NOMO-1 (cell line): ENCODE measurements around the gene CRACR2A.

ENCODE experiments used
- DNase-seq, 2 experiments: peaks; one replicate each; lab custom pipeline; 2025; ENCODE audit not compliant: unreplicated experiment in 2 of 2; lab: John Stamatoyannopoulos, UW

The CRACR2A gene, protein sequence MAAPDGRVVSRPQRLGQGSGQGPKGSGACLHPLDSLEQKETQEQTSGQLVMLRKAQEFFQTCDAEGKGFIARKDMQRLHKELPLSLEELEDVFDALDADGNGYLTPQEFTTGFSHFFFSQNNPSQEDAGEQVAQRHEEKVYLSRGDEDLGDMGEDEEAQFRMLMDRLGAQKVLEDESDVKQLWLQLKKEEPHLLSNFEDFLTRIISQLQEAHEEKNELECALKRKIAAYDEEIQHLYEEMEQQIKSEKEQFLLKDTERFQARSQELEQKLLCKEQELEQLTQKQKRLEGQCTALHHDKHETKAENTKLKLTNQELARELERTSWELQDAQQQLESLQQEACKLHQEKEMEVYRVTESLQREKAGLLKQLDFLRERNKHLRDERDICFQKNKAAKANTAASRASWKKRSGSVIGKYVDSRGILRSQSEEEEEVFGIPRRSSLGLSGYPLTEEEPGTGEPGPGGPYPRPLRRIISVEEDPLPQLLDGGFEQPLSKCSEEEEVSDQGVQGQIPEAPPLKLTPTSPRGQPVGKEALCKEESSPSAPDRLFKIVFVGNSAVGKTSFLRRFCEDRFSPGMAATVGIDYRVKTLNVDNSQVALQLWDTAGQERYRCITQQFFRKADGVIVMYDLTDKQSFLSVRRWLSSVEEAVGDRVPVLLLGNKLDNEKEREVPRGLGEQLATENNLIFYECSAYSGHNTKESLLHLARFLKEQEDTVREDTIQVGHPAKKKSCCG

DNA sequence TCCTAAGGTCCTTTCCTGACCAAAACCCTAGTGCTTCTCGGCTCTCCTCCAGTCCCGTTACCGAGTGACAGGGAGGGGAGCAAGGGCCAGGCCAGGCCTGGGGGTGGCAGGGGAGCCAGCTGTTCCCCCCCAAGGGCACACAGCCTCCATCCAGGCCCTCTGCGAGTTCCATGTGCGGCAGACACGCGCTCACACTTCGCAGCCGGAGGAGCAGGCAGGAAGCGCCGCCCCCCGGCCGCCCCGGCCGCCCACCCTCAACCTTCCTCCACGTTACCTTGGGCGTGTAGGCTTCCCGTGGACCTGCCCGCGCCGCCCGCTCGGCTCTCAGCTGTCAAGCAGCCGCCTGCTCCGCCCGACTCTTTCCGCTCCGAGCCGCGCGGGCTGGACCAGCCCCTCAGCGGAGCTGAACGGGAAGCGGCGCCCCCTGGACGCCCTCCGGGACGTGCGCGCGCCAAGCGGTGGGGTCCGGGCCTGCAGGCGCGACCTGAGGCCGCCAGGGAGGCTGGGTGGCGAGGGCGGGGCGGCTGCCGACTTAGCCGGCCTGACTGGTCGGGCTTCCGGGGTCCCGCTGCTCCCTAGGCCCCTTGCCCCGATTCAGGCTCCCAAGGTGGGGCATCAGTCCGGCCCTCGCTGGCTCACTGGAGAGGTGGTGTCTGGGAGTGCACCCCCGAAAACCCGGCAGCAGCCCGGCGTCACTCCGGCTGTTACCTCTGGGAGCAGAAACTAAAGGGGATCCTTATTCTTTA, at the start of gene CRACR2A:
TSS of gene CRACR2A (minus strand) at position 369 of the 746 bp plus-strand sequence. CDS start 56,110 bp downstream, outside the sequence.
- DNase-seq = peak; percentile 72 to 80

DNA sequence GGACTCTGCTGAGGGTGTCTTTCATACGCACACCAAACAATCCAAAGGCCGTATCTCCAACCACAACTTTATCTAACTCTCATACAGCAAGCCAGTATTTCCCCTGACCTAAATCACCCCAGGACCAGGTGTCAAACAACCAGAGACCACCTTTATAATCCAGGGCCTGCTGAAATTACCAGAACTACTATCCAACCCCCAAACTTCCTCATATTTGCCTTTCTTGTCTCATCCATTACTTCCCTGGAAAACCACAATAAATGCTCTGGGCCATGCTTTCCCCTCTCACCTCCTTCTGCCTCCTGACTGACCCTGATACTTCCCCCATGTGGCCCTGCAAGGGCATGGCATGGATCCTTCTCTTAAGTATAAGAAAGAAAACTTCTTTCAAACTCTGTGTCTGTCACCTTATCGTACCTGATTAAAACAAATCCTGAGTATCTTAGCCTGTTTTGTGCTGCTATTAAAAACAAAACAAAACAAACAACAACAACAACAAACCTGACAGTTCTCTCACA, 44.7 kb upstream of the CRACR2A start:
- DNase-seq = no peak

DNA sequence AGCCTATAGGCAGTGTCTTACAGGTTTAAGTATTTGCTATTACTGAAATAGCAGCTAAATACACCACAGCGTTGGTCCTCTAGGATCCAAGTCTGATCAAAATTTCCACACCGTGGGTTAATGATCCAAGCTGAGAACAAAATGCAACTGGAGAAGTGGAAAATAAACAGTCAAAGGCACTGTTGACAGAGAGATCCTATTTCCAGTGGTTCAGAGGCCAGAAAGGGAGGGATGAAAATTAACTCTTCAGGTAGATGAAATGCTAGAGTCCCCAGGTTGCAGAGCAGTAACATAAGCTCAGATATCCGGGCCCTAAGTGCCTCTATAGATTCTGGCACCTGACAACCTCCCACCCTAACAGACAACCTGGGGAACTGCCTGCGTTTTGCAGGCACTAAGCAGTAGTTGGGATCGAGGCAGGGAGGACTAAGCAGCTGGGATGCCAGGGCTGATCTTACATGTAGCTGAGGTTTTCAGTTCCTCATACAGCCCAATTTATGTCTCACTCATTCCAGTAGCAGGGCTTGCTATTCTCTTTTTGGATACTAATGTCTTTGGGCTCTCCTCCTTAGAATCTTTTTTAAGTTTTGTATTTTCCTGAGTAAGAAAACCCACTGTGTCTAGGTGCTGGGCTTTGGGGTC, 42.7 kb upstream of the CRACR2A start:
- no peak for DNase-seq

DNA sequence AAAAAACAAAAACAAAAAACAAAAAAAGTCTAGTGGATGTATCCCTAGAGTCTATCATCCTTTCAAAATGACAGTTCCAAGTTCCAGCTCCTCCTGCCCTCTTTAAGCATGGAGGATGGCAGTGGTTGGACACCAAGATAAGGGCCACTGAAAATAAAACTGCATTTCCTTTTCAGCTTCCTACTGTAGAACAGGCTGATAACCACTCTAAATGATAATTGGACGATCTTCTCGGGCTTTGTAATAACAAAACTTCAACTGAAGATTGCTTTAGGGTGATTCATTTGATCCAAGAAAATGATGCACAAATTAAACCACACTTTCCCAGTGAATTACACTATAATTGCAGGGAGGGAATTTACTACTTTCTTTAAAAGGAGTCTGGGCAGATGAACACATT, 42.2 kb upstream of the CRACR2A start:
- DNase-seq = no peak

DNA sequence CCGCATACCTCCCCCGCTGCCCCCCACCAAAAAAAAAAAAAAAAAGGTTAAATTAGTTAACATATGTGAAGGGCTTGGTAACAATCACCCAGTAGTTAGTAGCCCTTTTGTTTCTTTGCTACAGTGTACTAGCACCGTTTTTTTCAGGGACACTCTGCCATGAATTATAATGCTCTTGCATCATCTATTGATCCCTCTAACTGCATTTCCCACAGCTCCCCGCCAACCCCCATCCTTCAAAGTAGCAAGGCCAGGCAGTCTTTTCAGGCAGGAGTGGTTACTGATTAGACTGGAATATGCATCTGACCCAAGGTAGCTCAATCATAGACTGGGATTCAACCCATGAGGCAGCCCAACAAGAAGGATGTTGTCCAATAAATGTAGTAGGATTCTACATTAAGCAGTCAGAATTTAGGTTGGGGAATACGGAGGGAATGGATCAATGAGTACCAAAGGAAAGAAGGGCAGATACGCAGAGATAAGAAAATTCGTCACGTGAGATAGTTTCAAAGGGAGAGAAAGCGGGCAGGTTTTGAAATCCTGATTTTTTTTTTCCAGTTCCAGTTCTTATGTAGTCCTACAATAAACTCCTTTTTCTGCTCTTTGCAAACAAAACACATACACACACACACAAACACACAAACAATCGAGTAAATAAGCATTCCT, 39.8 kb upstream of the CRACR2A start:
- no peak for DNase-seq

DNA sequence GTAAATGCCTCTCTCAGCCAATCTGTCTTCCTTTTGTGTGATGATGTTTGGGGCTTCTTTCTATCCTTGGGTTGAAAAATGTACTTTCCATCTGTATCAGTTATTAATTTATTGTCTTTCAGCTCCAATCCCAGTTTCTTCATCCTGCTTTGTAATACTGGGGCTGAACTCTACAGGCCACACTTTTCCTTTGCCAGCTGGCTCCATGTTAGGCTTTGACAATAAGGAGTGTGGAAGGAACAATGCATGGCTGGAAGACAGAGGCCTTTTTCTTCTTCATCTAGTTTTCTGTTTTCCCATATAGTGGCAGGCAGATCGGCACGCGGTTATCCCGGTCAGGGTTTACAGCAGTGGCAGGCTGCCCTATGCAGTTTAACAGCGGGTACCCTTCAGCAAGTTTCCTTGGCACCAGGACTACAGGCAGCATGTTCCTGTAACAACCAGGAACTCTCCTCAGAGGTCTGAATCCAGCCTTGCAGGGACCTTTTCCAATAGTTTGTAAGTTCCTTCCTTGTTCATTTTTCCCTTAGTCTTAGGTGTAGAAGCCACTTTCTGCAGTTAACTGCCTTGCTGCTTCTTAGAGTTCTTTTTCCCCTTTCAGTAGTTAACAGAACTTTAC, 38.5 kb upstream of the CRACR2A start:
- DNase-seq = no peak

DNA sequence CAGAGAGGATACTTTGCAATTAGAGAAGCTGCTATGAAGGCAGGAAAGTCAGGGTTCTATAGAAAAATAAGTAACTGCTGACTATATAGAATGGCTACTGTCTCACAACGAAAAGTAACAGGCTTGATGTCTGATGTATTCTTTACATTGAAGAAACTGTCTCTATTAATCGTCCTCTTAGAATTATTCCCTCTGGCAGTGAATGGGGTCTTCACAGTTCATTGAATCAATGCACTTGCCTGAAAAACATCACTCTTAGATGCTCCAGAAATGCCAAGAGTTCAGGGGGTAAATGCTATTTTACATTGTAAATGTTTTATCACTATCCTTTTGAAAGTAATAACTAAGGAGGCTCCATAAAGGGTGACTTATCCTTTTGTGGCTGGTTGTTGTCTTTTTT, 37.7 kb upstream of the CRACR2A start:
- no peak for DNase-seq

DNA sequence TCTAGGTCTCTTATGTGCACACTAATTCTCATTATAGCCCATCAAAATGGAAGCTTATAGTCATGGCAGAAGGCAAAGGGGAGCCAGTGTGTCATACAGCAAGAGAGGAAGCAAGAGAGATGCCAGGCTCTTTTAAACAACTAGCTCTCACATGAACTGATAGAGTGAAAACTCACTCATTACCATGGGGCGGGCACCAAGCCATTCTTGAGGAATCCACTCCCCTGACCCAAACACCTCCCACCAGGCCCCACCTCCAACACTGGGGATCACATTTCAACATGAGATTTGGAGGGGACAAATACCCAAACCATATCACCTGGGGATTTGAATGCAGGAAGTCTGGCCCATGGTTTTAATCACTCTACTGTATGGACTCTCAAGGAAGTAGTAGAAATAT, 36.9 kb upstream of the CRACR2A start:
- no peak for DNase-seq

DNA sequence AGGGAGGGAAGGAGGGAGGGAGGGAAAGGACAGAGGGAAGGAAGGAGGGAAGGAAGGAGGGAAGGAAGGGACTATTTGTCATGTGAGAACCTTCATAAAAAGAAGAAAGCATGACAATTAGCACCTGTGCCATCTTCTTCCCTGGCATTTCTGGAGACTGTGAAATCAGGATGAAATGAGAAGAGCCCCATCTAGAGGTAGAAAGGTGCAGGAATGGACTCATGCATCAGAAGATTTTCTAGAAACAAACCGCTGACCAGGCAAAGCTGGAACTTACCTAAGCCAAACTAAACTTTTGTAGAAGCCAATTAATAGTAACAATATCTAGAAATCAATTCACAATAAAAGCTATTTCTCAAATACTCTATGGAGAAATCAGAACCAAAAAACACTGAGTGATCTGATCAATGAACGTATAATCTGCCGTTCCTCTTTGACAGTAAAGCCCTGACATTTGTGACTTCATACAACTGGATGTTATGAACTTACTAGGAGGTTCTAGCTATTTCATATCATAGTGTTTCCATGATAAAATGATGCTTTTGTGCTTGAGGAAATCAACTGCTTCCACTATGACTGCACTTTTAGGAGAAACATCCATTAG, 24.4 kb upstream of the CRACR2A start:
- peak; percentile 1 to 47 for DNase-seq

DNA sequence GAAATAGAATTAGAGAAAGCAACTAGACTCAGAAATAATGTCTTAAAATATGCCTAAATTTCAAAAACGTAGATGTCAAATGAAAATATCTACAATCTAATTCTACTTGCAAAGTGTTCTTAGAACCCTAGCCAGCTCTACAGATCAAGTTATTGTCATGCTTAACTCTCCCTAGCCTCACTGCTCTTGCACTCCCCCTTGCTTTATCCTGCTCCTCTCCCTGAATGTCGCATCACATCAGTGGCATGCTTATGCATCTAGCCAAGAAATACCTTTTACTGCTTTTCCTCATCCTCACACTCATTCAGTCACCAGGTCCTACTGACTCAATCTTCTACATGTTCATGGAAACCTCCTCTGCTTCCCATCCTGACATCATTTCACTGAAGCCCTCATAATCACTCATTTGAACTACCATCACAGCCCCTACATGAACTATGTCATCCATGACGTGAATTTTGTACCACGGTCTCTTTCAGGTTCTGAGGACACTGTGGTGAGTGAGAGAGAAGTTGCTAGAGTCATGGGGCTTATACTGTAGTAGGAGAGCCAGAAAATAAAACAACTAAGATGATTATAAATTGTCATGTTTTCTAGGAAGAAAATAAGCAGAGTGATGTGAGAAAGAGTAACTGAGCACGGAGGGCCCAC, 22.6 kb upstream of the CRACR2A start:
- DNase-seq = no peak

DNA sequence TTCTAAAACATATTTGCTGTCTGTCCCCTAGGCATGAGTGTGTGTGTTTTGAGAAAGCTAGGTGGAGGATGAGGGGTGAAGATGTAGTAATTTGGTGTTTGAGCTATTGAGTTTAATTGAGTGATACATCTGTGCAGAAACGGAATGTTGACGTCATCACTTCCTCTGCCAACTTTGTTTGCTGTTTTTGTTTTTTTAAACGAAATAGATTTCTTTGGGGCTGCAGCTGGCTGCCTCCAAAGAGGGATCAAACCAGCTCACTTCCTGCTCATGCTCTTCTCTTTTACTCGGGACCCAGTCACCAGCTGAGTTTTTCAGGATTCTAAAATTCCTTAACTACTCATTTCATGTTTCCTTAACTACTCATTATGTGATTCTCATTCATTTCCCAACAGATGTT, 19.5 kb upstream of the CRACR2A start:
- DNase-seq = no peak

DNA sequence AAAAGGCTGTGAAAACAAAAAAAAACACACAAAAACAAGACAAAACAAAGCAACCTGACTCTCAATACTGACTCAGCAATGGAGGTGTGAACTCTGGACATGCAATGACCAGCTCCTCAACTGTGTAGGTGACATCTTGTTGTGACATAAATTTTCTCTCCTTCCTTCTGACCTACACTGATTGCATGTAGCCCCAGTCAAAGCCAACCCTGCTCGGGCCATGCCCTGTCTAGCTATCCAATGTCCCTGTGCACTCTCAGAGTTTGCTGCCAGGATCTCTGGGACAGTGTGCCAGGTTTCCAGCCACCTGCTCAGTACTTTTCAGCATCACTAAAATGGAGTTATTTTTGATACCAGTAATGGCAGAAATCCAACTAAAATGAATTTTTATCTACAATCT, 18.9 kb upstream of the CRACR2A start:
- DNase-seq = no peak

DNA sequence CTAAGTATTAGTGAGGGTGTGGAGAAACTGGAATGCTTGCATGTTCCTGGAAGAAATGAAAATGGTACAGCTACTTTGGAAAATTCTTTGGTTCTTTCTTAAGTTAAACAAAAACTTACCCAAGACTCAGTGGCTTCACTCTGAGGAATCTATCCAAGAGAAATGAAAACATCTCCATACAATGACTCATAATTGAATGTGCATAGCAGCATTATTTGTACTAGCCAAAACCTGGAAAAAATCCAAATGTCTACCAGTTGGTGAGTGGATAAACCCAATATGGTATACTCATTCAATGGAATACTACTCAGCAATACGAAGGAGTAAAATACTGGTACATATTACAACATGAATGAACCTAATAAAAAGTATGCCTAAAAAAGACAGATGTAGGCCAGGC, 18.0 kb upstream of the CRACR2A start:
- no peak for DNase-seq

DNA sequence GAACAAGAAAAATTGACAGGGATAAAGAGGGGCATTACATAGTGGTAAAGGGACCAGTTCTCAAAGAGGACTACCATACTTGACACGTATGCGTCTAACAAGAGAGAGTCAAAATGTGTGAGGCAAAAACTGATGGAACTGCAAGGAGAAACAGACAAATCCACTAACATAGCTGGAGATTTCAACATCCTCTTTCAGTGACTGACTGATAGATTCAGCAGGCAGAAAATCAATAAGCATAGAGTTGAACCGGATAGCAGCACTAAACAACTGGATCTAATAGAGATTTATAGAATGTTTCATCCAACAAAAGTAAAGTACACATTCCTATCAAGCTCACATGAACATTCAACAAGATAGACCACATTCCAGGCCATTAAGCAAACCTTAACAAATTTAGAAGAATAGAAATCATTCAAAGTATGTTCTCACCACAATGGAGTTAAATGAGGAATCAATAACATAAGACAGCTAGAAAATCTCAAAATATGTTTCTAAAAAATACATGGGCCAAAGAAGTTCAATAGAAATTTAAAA, 16.1 kb upstream of the CRACR2A start:
- no peak for DNase-seq

DNA sequence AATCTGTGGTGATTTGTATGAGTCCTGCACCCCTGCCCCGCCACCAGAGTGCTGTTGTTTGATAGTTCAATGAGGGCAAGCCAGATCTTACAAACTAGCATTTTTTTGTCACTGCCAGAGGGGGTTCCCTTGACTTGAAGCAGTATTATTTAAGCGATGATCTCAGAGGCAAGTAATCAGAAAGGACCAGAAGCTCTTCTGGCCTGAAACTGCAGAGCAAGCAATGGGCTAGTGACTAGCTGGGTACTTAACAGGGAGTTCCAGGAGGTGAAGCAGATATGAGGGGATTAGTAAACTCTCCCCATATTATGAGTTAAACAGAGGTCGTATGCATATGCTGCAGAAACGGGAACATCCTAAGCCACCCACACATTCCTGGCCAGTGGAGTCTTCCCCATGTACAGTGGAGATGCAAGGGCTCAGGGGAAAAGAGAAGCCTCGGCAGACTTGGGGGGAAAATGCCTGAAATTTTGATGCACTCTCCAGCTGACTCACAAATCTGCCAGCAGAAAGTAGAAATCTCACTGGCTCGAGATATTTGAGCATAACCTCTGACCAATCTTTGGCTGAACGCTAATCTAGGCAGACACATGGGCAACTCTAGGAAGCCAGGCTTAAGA, 8.3 kb upstream of the CRACR2A start:
- no peak for DNase-seq

DNA sequence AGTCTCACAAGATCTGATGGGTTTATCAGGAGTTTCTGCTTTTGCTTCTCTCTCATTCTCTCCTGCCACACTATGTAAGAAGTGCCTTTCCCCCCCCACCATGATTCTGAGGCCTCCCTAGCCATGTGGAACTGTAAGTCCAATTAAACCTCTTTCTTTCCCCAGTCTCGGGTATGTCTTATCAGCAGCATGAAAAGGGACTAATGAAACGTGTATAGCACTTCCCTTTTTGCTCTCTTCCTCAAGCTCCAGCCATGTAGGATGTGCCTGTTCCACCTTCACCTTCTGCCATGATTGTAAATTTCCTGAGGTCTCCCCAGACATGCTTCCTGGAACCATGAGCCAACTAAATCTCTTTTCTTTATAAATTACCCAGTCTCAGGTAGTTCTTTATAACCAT, 7.0 kb upstream of the CRACR2A start:
- DNase-seq = no peak

DNA sequence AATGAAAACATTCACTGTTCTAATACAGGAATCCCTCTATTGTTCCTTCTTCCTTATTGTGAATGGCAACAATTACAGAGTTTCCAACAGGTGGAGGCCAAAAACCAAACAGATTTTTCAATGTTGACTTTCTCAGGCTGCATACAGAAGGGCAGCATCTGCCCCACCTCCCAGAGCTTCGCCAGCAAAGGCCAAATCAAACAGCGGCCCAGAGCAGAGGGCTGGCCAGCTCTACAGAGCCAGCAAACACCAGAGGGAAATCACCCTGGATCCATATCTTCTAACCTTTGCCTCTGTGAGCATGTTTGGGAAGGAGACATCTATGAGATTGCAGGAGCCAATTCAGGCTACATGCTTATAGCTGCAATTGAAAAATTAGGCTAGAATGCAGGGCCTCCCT, 4.4 kb upstream of the CRACR2A start:
- DNase-seq = no peak

DNA sequence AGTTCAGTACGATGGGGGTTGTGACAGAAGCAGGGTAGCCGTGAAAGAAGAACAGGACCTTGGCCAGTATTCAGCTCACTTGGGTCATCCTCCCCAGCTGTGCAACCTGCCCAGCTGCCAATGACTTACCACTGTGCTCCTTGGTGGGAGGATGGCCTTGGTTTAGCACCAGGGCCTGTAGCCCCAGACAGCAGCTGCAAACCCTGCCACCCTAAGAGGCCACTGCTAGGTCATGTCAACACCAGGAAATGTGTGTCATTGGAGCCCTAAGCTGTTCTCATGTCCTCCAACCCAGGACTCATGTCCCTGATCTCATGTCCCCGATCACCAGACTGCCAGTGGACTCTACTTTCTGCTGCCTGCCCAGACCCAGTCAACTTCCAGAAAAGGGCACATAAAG, 3.0 kb upstream of the CRACR2A start:
- no peak for DNase-seq
